VCaP (cell line): Measurements from ENCODE around the gene ZNF586.

Experiments used
- H3K27ac ChIP-seq: fragments of 450-650 bp; 2 replicates; pipeline ENCODE4 v1.5.1; 2017
- CTCF ChIP-seq: fragments of 450-650 bp; conservative IDR thresholded peaks from 2 replicates; pipeline ENCODE4 v1.5.1; 2017; ENCODE audit warnings: mild to moderate bottlenecking, moderate library complexity

Gene ZNF586

GRCh38 chr19:57748029-57748428 lies 21.4 kb upstream of the ZNF586 start:
- H3K27ac ChIP-seq = peak overlapping the region; percentile 95
- no peak for TF ChIP-seq CTCF

GRCh38 chr19:57754091-57754673 lies 15.3 kb upstream of the ZNF586 start:
- no peak for TF ChIP-seq CTCF
- no peak overlapping the region for H3K27ac ChIP-seq

- TF ChIP-seq CTCF = no peak
- no peak overlapping the region for H3K27ac ChIP-seq
Observed at GRCh38 chr19:57755031-57755430, 14.4 kb upstream of the ZNF586 start.

GRCh38 chr19:57757941-57758340 lies 11.5 kb upstream of the ZNF586 start:
- no peak for TF ChIP-seq CTCF
- H3K27ac ChIP-seq = no peak overlapping the region

GRCh38 chr19:57759096-57759495 lies 10.4 kb upstream of the ZNF586 start:
- no peak for TF ChIP-seq CTCF
- H3K27ac ChIP-seq = no peak overlapping the region

GRCh38 chr19:57771417-57771816 lies 1.9 kb downstream of the ZNF586 start:
- peak overlapping the region; percentile 92; the same call in 1 of the 2 replicates for H3K27ac ChIP-seq
- no peak for TF ChIP-seq CTCF

GRCh38 chr19:57773488-57773887 lies 4.0 kb downstream of the ZNF586 start:
- no peak for TF ChIP-seq CTCF
- no peak overlapping the region for H3K27ac ChIP-seq
